ENCODE results near the gene SULF2.
"Not testable (repeated sequence)": the region's sequence is repeated elsewhere in the genome, so short reads cannot be mapped to it uniquely, and the experiment has no call there.

The SULF2 gene

GRCh38 chr20:47804224-47804825 is 19.0 kb upstream of the SULF2 start:
- not testable (repeated sequence) for DNase-seq

GRCh38 chr20:47802975-47803374 is 17.7 kb upstream of the SULF2 start:
- DNase-seq = no peak

DNA sequence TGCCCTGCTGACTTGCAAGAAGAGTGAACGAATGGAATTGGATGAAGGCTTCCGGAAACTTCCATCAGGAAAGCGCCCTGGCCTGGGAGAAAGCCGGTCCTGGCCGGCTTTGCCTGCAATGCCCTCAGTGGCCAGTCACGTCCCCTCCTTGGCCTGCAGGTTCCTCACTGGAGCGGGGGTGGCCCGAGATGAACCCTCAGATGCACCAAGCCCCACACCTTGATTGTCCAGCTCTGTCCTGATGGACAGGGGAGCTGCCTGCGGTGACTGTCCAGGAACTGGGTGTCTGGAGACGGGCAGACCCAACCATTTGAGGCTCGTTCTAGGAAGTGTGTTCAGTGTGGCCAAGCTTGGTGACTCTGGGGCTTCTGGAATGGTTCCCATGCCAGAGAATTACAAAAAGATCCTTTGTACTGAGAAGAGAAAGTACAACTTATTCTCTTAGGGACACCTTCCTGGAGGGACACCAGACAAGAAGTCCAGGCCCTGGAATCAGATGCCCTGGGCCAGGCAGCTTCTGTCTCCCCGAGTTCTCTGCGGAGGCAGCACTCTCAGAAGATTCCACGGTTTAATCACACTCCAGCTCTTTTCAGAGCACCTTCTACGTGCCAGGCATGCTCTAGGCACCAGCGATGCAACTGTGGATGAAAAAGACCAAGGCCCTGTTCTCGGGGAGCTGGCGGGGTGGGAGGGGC is 17.1 kb upstream of the SULF2 start:
- no peak for DNase-seq

DNA sequence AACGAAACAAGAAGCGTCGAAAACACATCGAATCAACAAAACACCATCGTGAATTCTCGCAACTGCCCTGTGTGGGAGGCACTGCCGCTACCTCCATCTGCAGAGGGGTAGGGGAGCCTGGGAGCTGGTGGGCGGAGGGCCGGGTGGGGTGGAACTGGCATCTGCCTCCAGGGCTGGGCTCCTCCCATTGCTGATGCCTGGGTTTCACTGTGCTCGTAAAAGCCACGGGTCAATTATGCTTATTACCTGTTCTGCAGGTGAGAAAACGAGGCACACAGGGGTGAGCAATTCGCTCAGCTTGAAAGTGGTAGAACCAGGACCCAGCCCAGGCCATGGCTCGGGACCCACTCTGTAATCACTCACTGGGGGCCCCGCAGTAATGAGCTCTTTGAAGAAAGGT is 16.5 kb upstream of the SULF2 start:
- no peak for DNase-seq

DNA sequence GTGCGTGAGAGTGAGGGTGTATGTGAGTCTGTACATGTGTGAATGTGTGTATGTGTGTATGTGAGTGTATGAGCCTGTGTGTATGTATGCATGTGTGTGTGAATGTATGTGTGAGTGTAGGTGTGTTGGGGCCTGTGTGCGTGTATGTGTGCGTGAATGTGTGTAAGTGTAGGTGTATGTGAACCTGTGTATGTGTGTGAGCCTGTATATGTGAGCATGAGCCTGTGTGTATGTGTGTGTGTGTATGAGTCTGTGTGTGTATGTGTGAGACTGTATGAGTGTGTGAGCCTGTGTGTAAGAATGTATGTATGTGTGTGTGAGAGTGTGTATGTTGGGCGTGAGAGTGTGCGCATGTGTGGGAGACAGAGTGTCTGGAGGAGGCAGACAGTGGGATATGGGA is 15.8 kb upstream of the SULF2 start:
- DNase-seq = no peak

GRCh38 chr20:47800623-47801022 is 15.3 kb upstream of the SULF2 start:
- peak; percentile 59 for DNase-seq

DNA sequence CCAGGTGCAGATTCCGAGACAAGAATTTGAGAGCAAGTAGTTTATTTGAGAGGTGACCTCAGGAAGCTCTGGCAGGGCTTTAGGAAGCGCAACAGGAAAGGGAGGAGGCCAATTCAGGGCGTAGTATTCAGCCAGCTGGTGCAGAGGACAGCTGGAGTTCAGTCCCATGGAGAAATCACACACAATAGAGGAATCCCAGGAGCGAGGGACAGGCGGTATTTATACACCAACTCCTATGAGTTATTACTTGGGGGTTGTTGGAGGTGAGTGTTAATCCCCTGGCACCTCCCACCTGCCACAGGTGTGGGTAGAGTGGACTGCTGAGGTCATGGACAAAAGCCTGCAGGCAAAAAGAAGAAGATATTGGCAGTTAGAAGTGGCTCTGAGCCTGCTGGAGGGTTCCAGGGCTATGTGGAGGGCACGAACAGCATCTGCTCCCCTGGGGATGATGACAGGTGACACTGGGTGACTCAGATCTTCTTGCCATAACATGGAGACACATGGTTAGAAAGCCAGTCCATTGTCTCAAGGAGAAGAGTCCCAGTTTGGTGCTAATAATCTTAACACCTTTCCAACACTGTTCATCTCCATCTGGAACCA is 13.9 kb upstream of the SULF2 start:
- DNase-seq = peak; percentile 50

DNA sequence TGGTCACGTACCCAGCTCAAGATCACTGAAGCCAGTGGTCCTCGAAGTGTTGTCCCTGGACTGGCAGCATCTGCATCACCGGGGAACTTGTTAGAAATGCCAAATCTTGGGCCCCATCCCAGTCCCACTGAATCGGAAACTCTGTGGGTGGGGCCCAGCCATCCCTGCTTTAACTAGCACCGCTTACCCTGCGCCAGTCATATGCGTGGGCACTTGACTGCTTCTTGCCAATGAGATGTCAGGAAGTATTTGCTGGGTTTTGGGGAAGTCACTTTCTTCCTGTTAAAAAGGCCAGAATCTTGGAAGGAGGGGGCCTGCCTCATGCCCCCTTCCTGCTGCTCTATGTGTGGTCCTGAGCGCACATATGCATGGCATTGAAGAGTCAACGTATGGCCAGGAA is 11.7 kb upstream of the SULF2 start:
- DNase-seq = no peak

- no peak for DNase-seq
Measured at GRCh38 chr20:47795214-47795907, 10.1 kb upstream of the SULF2 start.

- peak; percentile 20 for DNase-seq
Measured at GRCh38 chr20:47794264-47794663, 9.0 kb upstream of the SULF2 start.

- peak; percentile 83 for DNase-seq
Measured at GRCh38 chr20:47792021-47792618, 6.8 kb upstream of the SULF2 start.

- DNase-seq = no peak
Measured at GRCh38 chr20:47791084-47791599, 5.9 kb upstream of the SULF2 start.

DNA sequence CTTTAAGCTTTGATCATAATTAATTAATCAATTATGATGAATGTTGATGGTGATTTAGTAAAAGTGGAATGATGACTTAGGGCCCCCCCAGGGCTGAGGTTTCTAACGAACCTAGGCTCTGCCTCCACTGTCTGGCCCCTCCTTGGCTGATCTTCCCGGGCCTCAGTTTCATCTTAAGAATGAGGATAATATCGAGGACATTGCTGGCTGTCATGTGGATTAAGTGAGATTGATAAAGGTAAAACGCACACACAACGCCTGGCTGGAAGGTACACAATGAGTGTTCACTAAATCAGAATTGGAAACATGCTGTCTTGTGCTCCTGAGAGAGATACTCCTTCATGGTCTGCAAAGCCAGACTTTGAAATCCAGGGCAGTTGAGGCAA is 5.3 kb upstream of the SULF2 start:
- no peak for DNase-seq

GRCh38 chr20:47789764-47790579 is 4.7 kb upstream of the SULF2 start:
- no peak for DNase-seq

- DNase-seq = no peak
Measured at GRCh38 chr20:47789081-47789763, 3.9 kb upstream of the SULF2 start.

GRCh38 chr20:47788741-47789080 is 3.4 kb upstream of the SULF2 start:
- DNase-seq = no peak

DNA sequence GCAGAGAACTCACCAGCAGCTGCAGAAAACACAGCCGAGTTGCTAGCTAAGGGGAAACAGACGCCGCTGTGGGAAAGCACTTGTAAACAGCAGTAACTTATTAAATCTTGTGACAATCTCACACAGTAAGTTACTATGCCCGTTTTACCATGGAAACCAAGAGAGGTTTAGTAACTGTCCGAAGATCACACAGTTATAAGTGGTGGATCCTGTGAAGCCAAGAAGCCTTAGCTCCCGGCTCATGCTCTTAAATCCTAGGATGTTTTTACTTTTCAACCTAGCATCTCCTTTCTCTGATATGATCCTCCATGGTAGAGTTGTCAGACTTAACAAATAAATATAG is 1.5 kb upstream of the SULF2 start:
- DNase-seq = no peak

DNA sequence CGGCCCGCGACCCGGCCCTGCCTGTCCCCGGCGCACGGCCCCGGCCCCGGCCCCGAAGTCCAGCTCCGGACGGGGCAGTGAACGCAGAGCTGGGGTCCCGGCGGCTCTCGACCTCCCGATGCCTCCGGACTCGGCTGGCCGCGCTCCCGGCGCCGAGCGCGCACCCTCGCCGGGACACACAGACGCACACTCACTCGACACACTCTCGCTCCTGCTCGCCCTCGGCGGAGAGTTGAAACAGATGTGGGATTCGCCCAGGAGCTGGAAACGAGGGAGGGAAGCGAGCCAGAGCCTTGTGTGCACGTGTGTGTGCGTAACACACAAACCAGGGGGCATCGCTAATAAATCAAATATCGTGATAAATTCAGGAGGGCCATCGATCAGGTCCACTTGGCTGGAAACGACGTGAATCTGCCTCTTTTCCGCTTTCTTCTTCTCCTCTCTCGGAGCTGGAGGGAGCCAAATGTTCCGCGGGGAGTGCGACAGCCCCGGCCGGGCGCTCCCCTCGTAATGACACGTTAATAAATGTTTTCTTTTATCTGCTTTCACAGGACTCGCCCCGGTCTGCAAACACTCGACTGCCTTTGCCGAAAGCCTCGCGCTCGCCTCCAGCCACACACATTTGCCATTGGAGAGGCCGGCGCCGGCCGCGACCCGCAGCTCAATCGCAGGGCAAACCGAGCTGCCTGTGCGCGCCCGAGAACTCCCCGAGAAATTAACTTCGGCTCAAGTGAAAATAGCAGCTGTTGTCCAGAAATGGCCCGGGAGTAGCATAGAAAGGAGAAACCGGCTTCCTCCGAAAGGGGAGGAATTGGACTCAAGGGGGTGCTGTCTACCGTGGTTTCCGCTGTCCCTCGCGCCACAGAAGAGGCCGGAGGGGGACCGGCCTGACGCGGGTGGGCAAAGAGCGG is 828 bp upstream of the SULF2 start:
- peak; percentile 86 for DNase-seq

DNA sequence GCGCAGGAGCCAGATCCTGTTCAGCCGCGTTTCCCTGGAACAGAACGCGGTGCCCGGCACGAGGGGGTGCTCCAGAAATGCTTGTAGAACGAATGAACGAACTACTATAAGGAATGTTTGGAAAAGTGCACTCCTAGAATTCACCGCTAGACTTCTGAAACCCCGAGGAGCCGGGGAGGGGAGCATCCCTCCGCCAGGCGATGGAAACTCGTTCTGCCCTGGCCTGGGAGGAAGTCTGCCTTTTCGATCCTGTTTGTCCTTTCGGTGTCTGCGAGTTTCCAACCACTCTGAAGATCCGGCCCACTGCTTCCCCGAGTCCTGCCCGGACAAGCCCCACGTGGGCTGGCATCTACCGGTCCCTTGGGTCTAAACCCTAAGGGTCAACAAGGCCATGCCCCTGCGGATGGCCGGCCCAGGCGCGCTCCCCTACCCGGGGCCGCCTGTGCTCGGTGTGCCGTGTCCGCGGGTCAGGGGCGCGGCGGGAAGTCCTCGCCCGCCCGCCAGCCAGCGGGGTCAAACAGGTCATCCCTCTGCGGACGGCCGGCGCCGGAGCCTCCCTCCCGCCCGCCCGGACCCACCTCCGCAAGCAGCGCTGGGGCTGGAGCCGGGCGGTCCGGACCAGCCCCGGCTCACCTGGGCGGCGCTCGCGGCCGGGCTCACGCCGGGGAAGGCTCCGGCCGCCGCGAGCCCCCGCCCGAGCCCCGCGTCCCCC is 526 bp downstream of the SULF2 start:
- peak; percentile 86 for DNase-seq

Measured in NCI-H2171 treated with DMSO at 0.1 percent for 48 hours (cell line).